Hepatocyte (in vitro differentiated cells): Measurements from ENCODE around the gene HLA-DRB1. TPM values are rescaled to one million over a fixed set of nuclear protein-coding genes. Genes with fewer than 3 reads are reported as not detected.
"Not testable (repeated sequence)": the region's sequence is repeated elsewhere in the genome, so short reads cannot be mapped to it uniquely, and the experiment has no call there.

Experiments used
- DNase-seq: peaks from one replicate; pipeline ENCODE4 v3.0.0-alpha.2; 2016; ENCODE audit warnings: low spot score
- H2AFZ ChIP-seq: fragments of 200-600 bp; sonication (generic); 2 replicates; pipeline ENCODE4 v1.6.0; 2016; ENCODE audit warnings: antibody characterized with exemption, mild to moderate bottlenecking
- H3K27ac ChIP-seq: fragments of 200-600 bp; sonication (generic); 2 replicates; pipeline ENCODE4 v1.5.1; 2016; ENCODE audit warnings: mild to moderate bottlenecking
- H3K27me3 ChIP-seq: fragments of 200-600 bp; sonication (generic); 2 replicates; pipeline ENCODE4 v1.6.1; 2016
- H3K36me3 ChIP-seq: fragments of 200-600 bp; sonication (generic); replicated peaks from 2 replicates; pipeline ENCODE4 v1.5.1; 2016; ENCODE audit warnings: low read depth; ENCODE audit not compliant: insufficient read depth
- H3K4me1 ChIP-seq: fragments of 200-600 bp; sonication (generic); 2 replicates; pipeline ENCODE4 v1.5.1; 2016; ENCODE audit warnings: mild to moderate bottlenecking, moderate library complexity; ENCODE audit not compliant: insufficient read depth
- H3K4me2 ChIP-seq: fragments of 200-600 bp; sonication (generic); 2 replicates; pipeline ENCODE4 v1.6.0; 2016
- H3K4me3 ChIP-seq: fragments of 200-600 bp; sonication (generic); 2 replicates; pipeline ENCODE4 v1.5.1; 2016; ENCODE audit warnings: mild to moderate bottlenecking
- H3K79me2 ChIP-seq: fragments of 200-600 bp; sonication (generic); 2 replicates; pipeline ENCODE4 v1.6.0; 2017; ENCODE audit warnings: mild to moderate bottlenecking
- H3K9me2 ChIP-seq: fragments of 200-600 bp; sonication (generic); replicated peaks from 2 replicates; pipeline ENCODE4 v1.6.0; 2017; ENCODE audit warnings: mild to moderate bottlenecking; ENCODE audit not compliant: insufficient read depth
- H3K9me3 ChIP-seq: fragments of 200-600 bp; sonication (generic); 2 replicates; pipeline ENCODE4 v1.5.1; 2016; ENCODE audit warnings: low read depth, mild to moderate bottlenecking
- H4K20me1 ChIP-seq: fragments of 200-600 bp; sonication (generic); 2 replicates; pipeline ENCODE4 v1.6.0; 2016; ENCODE audit warnings: mild to moderate bottlenecking; ENCODE audit not compliant: insufficient read depth, poor library complexity, severe bottlenecking
- CTCF ChIP-seq: fragments of 200-600 bp; sonication (generic); IDR thresholded peaks from 2 replicates; pipeline ENCODE4 v1.5.1; 2016; ENCODE audit warnings: antibody characterized with exemption, mild to moderate bottlenecking; ENCODE audit not compliant: poor library complexity
- EZH2 ChIP-seq: fragments of 200-600 bp; sonication (generic); IDR thresholded peaks from 2 replicates; pipeline ENCODE4 v1.6.1; 2016; ENCODE audit warnings: antibody characterized with exemption, mild to moderate bottlenecking, borderline replicate concordance
- EZH2phosphoT487 ChIP-seq: fragments of 200-600 bp; sonication (generic); IDR thresholded peaks from one replicate; pipeline ENCODE4 v1.6.1; 2018; ENCODE audit warnings: antibody characterized with exemption, mild to moderate bottlenecking, low read depth, moderate library complexity; ENCODE audit not compliant: unreplicated experiment, severe bottlenecking
- WGBS: methylation state at CpG from one replicate; pipeline ENCODE4 v1.1.6; 2016; ENCODE audit warnings: low lambda C conversion rate; ENCODE audit errors: missing lambda C conversion rate; 5-methylcytosine and 5-hydroxymethylcytosine counted together
- polyA plus RNA-seq: library from polyadenylated mRNA; unstranded; fragments of >200 nt; fragmentation: Nextera tagmentation; extraction: Ambion mirVana; gene quantifications from 2 replicates; pipeline ENCODE4 v1.2.1, GENCODE V29; 2016
- total RNA-seq: library from RNA; depleted of rRNA; stranded (reverse); fragments of >200 nt; gene quantifications from 2 replicates; pipeline ENCODE4 v1.2.3, GENCODE V29; 2014

Gene HLA-DRB1
- total and polyA plus RNA-seq, 2 experiments from 2014 or later: 59.1 to 72.9 TPM

GRCh38 chr6:32578962-32579361, 10.7 kb downstream of the HLA-DRB1 start:
- Histone ChIP-seq H3K27me3 (no peaks in the 10 kb centered on the region), H2AFZ (no peak overlapping the region), H3K4me3 (no peak overlapping the region), H3K79me2 (peaks cover 4% of the 10 kb centered on the region), H3K27ac (no peak overlapping the region), H3K36me3 (no peaks in the 10 kb centered on the region), H4K20me1 (no peaks in the 10 kb centered on the region), H3K4me1 (no peaks in the 10 kb centered on the region), H3K4me2 (no peak overlapping the region), H3K9me2 (no peaks in the 10 kb centered on the region), H3K9me3 (no peaks in the 10 kb centered on the region)
- no peak for TF ChIP-seq EZH2phosphoT487
- no peak for TF ChIP-seq EZH2
- TF ChIP-seq CTCF: no peak
- 89% methylated on average over 3 of the region's 3 CpGs for WGBS
- DNase-seq: no peak

- not testable (repeated sequence) for H2AFZ ChIP-seq, H3K4me3 ChIP-seq, H3K4me1 ChIP-seq, H3K4me2 ChIP-seq, H3K27me3 ChIP-seq, H4K20me1 ChIP-seq, H3K79me2 ChIP-seq, DNase-seq, H3K36me3 ChIP-seq, H3K9me3 ChIP-seq, H3K9me2 ChIP-seq, H3K27ac ChIP-seq
- 88% methylated on average over 5 of the region's 5 CpGs for WGBS
Measured at GRCh38 chr6:32577493-32577892, 12.2 kb downstream of the HLA-DRB1 start.

GRCh38 chr6:32576250-32576649, 13.4 kb downstream of the HLA-DRB1 start:
- Histone ChIP-seq H3K9me3 (no peaks in the 10 kb centered on the region), H3K4me3 (no peak overlapping the region), H3K36me3 (no peaks in the 10 kb centered on the region), H3K4me2 (no peak overlapping the region), H3K9me2 (no peaks in the 10 kb centered on the region), H2AFZ (no peak overlapping the region), H3K4me1 (no peaks in the 10 kb centered on the region), H3K27ac (no peak overlapping the region), H4K20me1 (no peaks in the 10 kb centered on the region), H3K27me3 (no peaks in the 10 kb centered on the region), H3K79me2 (no peaks in the 10 kb centered on the region)
- 39% methylated on average over 1 of the region's 1 CpG for WGBS
- DNase-seq: no peak
- TF ChIP-seq EZH2phosphoT487 (no peak), EZH2 (no peak), CTCF (no peak)

GRCh38 chr6:32570363-32570905, 19.2 kb downstream of the HLA-DRB1 start:
- no peak overlapping the region for H2AFZ ChIP-seq
- H3K4me3 ChIP-seq: no peak overlapping the region
- no peaks in the 10 kb centered on the region for H3K9me3 ChIP-seq
- TF ChIP-seq EZH2 (no peak), CTCF (no peak), EZH2phosphoT487 (no peak)
- no peaks in the 10 kb centered on the region for H3K9me2 ChIP-seq
- no peaks in the 10 kb centered on the region for H3K36me3 ChIP-seq
- WGBS: 67% methylated on average over 4 of the region's 4 CpGs
- no peak for DNase-seq
- no peaks in the 10 kb centered on the region for H3K27me3 ChIP-seq
- no peaks in the 10 kb centered on the region for H4K20me1 ChIP-seq
- no peak overlapping the region for H3K27ac ChIP-seq
- H3K4me2 ChIP-seq: no peak overlapping the region
- H3K79me2 ChIP-seq: no peaks in the 10 kb centered on the region
- no peaks in the 10 kb centered on the region for H3K4me1 ChIP-seq
